KOPT-K1 (cell line): ENCODE measurements around the gene TRPV6.

Experiments used
- H3K27ac ChIP-seq: fragments of 200-600 bp; sonication (generic); 2 replicates; pipeline ENCODE4 v1.5.1; 2016; ENCODE audit warnings: antibody characterized with exemption, mild to moderate bottlenecking, low read depth, low read length; ENCODE audit not compliant: poor library complexity, severe bottlenecking
- H3K36me3 ChIP-seq: fragments of 200-600 bp; sonication (generic); 2 replicates; pipeline ENCODE4 v1.5.1; 2017; ENCODE audit warnings: antibody characterized with exemption, mild to moderate bottlenecking, low read length, moderate library complexity; ENCODE audit not compliant: insufficient read depth
- H3K9me3 ChIP-seq: fragments of 200-600 bp; sonication (generic); 2 replicates; pipeline ENCODE4 v1.5.1; 2017; ENCODE audit warnings: antibody characterized with exemption, low read length, mild to moderate bottlenecking; ENCODE audit not compliant: insufficient read depth, poor library complexity, severe bottlenecking

TRPV6 gene

GRCh38 chr7:142860968-142861367 lies 24.6 kb downstream of the TRPV6 start:
- Histone ChIP-seq H3K36me3 (peaks cover 83% of the 10 kb centered on the region), H3K27ac (no peak overlapping the region), H3K9me3 (no peaks in the 10 kb centered on the region)

GRCh38 chr7:142859829-142860228 lies 25.7 kb downstream of the TRPV6 start:
- H3K27ac ChIP-seq, result no peak overlapping the region
- H3K9me3 ChIP-seq, result no peaks in the 10 kb centered on the region
- H3K36me3 ChIP-seq, result peaks cover 71% of the 10 kb centered on the region

DNA sequence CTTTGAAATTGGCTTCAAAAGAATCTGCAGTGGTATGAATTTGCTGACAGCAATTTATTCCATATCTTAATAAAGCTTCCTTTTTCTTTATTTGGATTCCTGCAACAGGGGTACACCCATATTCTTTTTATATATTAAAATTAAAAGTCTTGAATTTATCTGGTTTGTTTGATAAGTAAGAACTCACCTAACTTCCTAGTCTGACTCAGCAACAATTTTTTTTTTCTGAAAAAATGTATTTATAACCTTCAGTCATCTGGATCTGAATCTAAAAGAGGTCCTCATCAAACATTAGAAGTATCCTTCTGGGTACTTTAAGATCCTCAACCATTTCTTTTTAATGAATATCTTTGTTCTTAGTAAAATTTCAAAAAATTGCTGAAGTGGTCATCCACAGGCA lies 26.1 kb downstream of the TRPV6 start:
- peaks cover 67% of the 10 kb centered on the region for H3K36me3 ChIP-seq
- no peaks in the 10 kb centered on the region for H3K9me3 ChIP-seq
- H3K27ac ChIP-seq, result no peak overlapping the region

GRCh38 chr7:142857625-142858024 lies 27.9 kb downstream of the TRPV6 start:
- peaks cover 49% of the 10 kb centered on the region for H3K36me3 ChIP-seq
- no peak overlapping the region for H3K27ac ChIP-seq
- H3K9me3 ChIP-seq, result no peaks in the 10 kb centered on the region

- no peaks in the 10 kb centered on the region for H3K9me3 ChIP-seq
- peak overlapping the region; percentile 75 for H3K27ac ChIP-seq
- peaks cover 40% of the 10 kb centered on the region for H3K36me3 ChIP-seq
Observed at GRCh38 chr7:142856565-142857245, 28.8 kb downstream of the TRPV6 start.

DNA sequence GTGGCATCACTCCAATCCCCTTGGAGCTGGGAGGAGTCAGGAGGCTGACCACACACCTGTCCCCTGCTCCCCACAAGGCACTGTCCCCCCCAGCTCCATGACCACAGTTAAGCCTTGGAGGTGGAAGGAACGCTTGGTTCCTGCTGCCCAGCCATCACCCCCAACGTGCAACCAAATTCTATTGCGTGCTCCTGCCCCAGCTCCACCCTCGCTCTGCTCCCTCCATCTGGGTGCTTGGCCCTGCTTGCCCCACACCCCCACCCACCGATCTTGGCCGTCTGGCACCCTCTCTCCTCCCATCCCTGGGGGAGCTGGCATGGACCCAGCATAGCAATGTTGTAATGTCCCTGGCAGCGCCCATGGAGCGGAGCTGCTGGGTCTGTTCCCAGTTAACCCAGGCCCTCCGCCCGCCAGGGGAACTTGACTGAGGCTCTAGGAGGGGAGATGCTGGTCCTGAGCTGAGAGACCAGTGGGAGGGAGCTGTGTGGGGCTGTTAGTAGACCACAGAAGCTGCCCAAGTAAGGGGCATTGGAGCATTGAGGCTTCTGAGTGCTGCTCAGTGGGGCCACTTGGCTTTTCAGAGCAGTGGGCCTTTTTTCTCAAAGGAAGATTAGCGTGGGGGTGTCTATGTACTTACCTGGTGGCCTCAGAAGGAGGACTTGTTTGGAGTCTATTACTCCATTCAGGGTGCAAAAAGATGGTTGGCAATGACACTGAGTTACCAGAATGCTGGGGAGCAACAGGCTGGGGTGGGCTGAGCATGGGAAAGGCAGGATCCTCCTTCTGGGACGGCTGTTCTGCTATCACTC lies 29.6 kb downstream of the TRPV6 start:
- Histone ChIP-seq H3K36me3 (peaks cover 32% of the 10 kb centered on the region), H3K9me3 (no peaks in the 10 kb centered on the region), H3K27ac (peak overlapping the region; percentile 75)

GRCh38 chr7:142855114-142855743 lies 30.3 kb downstream of the TRPV6 start:
- no peaks in the 10 kb centered on the region for H3K9me3 ChIP-seq
- peak overlapping the region; percentile 75 for H3K27ac ChIP-seq
- H3K36me3 ChIP-seq, result peaks cover 25% of the 10 kb centered on the region

DNA sequence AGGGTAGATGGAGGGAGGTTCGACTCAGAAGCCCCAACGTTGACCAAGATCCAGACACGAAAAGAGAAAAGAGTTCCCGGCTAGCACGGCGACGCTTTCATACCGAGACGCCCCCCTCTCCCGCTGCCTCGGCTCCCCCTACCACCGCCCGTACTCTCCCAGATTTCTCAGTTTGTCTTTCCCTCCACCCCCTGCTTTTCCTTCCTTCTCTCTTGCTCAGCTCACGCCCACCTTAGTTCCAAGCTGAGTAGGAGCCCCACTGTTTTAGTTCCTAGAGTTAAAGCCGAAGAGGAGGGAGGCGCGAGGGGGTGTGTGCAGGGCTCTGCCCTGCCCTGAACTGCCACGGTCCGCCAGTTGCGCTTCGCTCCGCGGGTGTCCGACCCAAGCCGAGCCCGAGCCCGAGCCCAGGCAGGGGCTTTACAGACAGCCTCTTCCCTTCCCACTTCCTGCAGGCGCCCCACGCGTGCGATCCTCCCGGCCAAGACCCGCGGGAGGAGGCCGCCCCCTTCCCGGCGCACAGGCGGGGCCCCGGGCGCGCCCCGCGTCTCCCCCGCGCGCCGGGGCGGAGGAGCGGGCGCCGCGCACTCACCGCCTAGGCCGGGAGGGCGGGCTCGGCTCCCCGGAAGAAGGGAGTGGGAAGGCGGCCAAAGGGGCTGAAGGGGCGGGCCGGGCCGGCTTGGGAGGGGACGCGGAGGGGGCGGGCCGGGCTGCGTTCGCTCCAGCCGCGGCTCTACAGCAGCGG lies 31.0 kb downstream of the TRPV6 start, which contains the start of gene EPHB6:
EPHB6 (plus strand) TSS at position 705 of the 742 bp plus-strand sequence. CDS start 8,152 bp downstream, outside the sequence.
- no peaks in the 10 kb centered on the region for H3K9me3 ChIP-seq
- H3K27ac ChIP-seq, result peak within 1 kb of the TSS; percentile 75
- H3K36me3 ChIP-seq, result peaks cover 18% of the 10 kb centered on the region

GRCh38 chr7:142853739-142854371 lies 31.7 kb downstream of the TRPV6 start:
- peak overlapping the region; percentile 75 for H3K27ac ChIP-seq
- peaks cover 13% of the 10 kb centered on the region for H3K36me3 ChIP-seq
- no peaks in the 10 kb centered on the region for H3K9me3 ChIP-seq

- peaks cover 4% of the 10 kb centered on the region; the same call in 1 of the 2 replicates for H3K36me3 ChIP-seq
- no peak overlapping the region for H3K27ac ChIP-seq
- no peaks in the 10 kb centered on the region for H3K9me3 ChIP-seq
Observed at GRCh38 chr7:142851919-142852318, 33.6 kb downstream of the TRPV6 start.

DNA sequence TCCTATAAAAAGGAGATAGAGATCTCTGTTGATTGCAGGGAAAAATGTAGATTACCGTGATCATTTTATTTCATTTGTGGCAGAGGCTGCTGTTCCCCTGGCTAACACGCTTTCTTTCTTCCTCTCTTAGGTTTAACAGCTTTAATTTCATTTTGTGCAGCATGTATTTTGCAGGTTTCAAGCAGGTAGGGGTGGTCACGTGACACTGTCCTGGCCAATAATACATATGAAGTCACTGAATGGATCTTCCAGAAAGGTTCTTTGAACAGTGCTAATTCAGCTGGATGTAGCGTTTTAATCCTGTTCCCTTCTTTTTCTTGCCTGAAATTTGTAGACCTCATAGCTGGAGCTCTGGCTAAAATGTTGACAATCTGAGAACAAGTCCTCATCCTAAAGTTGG lies 34.3 kb downstream of the TRPV6 start:
- H3K27ac ChIP-seq, result no peak overlapping the region
- H3K9me3 ChIP-seq, result no peaks in the 10 kb centered on the region
- H3K36me3 ChIP-seq, result no peaks in the 10 kb centered on the region

DNA sequence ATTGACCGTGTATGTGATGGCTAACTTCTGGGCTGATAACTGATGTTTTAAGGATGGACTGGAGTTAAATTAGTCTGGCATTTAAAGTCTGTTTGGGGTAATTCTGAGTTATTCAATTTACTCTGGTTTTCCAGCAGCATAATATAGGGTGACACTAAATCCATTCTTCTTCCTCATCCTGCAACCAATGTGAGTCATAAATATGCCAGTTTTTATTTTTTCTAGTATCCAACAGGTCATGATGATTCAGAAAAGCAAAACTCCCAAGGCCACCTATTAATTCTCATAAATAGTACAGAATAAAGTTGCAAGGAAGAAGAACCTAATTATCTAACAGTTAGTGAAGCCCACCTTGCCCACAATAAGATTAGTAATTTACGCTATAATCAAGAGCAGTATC lies 38.2 kb downstream of the TRPV6 start:
- no peaks in the 10 kb centered on the region for H3K9me3 ChIP-seq
- H3K36me3 ChIP-seq, result no peaks in the 10 kb centered on the region
- no peak overlapping the region for H3K27ac ChIP-seq

DNA sequence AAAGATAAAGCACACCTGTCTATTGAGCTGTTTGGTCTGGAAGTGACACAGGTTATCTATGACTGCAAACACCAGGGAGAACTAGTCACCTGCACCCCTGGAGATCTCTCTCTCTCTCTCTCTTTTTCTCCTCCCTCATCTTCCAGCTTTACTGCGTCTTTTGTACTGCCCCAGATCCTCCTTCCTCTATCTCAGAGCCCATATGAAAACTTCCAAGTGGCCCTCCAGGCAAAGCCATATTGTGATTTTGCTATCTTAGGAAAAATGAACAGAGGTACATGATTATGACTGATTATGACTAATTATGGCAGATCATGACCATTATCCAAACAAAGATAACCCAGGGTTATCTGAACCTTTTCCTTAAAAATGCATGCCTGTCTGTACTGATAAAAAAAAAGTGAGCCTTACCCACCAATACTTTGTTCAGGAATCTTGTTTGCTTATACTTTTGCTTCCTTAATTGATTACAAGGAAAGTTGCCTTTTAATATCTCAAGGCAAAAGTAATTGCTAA lies 43.2 kb downstream of the TRPV6 start:
- Histone ChIP-seq H3K27ac (no peak overlapping the region), H3K9me3 (no peaks in the 10 kb centered on the region), H3K36me3 (no peaks in the 10 kb centered on the region)

GRCh38 chr7:142838461-142839213 lies 46.9 kb downstream of the TRPV6 start:
- Histone ChIP-seq H3K27ac (no peak overlapping the region), H3K36me3 (no peaks in the 10 kb centered on the region), H3K9me3 (no peaks in the 10 kb centered on the region)
